GM21528 (cell line): ENCODE results near the gene SYTL2.

ENCODE experiments used
- ATAC-seq: cut with Tn5 transposase; IDR thresholded peaks from one replicate; pipeline ENCODE4 v1.9.1; 2021; ENCODE audit warnings: mild to moderate bottlenecking, moderate library complexity; ENCODE audit not compliant: unreplicated experiment, low FRiP score

SYTL2 gene

GRCh38 chr11:85828640-85828978, 17.7 kb upstream of the SYTL2 start:
- no peak for ATAC-seq

- ATAC-seq = no peak
Measured at GRCh38 chr11:85827748-85828639, 17.1 kb upstream of the SYTL2 start.

- ATAC-seq = peak; percentile 69
Measured at GRCh38 chr11:85826116-85826855, 15.3 kb upstream of the SYTL2 start.

GRCh38 chr11:85825616-85826015, 14.7 kb upstream of the SYTL2 start:
- no peak for ATAC-seq

GRCh38 chr11:85823816-85824215, 12.9 kb upstream of the SYTL2 start:
- ATAC-seq = no peak

- no peak for ATAC-seq
Measured at GRCh38 chr11:85822814-85823213, 11.9 kb upstream of the SYTL2 start.

GRCh38 chr11:85821636-85822035, 10.7 kb upstream of the SYTL2 start:
- ATAC-seq = no peak

GRCh38 chr11:85819441-85819840, 8.5 kb upstream of the SYTL2 start:
- ATAC-seq = no peak

- ATAC-seq = no peak
Measured at GRCh38 chr11:85815186-85815931, 4.4 kb upstream of the SYTL2 start.

- no peak for ATAC-seq
Measured at GRCh38 chr11:85813721-85814120, 2.8 kb upstream of the SYTL2 start.

- no peak for ATAC-seq
Measured at GRCh38 chr11:85811624-85812023, 683 bp upstream of the SYTL2 start.

- no peak for ATAC-seq
Measured at GRCh38 chr11:85810521-85810870, 445 bp downstream of the SYTL2 start.

- no peak for ATAC-seq
Measured at GRCh38 chr11:85809863-85810262, 1.1 kb downstream of the SYTL2 start.

- no peak for ATAC-seq
Measured at GRCh38 chr11:85809191-85809590, 1.8 kb downstream of the SYTL2 start.

GRCh38 chr11:85806876-85807275, 4.1 kb downstream of the SYTL2 start:
- ATAC-seq = no peak

GRCh38 chr11:85806016-85806415, 4.9 kb downstream of the SYTL2 start:
- no peak for ATAC-seq

- ATAC-seq = no peak
Measured at GRCh38 chr11:85805387-85805786, 5.6 kb downstream of the SYTL2 start.

- no peak for ATAC-seq
Measured at GRCh38 chr11:85803920-85804319, 7.0 kb downstream of the SYTL2 start.

- ATAC-seq = no peak
Measured at GRCh38 chr11:85803303-85803702, 7.6 kb downstream of the SYTL2 start.

GRCh38 chr11:85801527-85801926, 9.4 kb downstream of the SYTL2 start:
- ATAC-seq = no peak

- no peak for ATAC-seq
Measured at GRCh38 chr11:85800595-85801342, 10.2 kb downstream of the SYTL2 start.
